ENCODE results near the gene SERPINB8.

Gene SERPINB8

DNA sequence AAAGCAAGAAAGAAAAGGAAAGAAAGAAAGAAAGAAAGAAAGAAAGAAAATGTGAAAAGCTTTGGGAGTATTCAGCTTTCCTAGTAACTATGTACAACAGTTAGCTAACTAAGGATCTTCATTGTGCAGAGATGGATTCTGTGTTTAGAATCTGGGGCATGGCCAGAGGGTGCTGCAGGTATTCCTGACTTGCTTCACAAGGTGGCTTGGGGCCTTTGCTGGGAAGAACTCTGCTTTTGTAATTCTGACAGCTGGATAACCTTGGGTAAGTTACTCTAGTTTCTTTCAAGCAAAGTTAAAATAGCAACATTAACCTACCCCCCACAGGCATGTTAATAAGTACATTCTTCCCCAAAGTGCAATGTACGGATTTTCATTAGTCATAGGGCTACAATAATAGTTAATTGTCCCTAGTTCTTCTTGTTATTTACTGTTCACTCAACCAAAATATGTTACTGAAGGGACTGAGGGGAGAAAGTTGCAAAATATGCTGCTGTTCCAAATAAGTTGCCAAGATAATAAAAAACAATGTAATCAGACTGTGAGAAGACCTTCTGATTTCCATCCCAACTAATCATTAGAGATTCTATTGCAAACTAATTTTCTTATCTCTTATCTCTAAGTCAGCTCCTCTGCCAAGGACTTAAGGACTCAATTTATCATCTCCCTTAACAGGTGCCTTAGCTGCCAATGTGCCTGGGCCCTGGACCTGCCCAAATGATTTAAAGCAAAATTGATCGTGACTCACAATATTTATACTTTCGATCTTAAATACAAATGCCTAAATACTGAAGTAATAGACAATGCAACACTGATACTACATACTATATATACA is 50.3 kb downstream of the SERPINB8 start:
- peak; percentile 7 for DNase-seq (ENCODE audit: low spot score)

GRCh38 chr18:64026350-64026749 is 56.5 kb downstream of the SERPINB8 start:
- no peak for DNase-seq (ENCODE audit: low spot score)

GRCh38 chr18:64027931-64028695 is 58.2 kb downstream of the SERPINB8 start:
- no peak for DNase-seq (ENCODE audit: low spot score)

GRCh38 chr18:64029096-64029495 is 59.2 kb downstream of the SERPINB8 start:
- DNase-seq (ENCODE audit: low spot score): no peak

DNA sequence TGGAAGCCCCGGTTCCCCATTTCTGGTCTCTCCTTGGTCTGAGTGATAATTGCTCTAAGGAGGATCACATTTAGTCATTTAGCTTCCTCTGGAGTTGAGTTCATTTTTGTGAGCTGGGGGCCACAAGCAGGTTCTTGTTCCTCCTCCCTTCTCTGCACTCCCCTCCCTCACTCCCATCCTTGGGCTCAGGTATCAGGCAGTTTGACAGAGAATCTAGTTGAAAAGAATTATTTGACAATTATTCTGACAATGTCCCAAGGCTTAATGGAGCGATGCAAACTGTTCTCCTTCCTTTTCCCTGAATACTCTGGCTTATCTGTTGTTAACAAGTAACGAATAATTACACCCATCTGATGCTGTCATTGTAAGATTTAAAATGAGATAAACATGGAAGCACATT is 61.5 kb downstream of the SERPINB8 start:
- no peak for DNase-seq (ENCODE audit: low spot score)

DNA sequence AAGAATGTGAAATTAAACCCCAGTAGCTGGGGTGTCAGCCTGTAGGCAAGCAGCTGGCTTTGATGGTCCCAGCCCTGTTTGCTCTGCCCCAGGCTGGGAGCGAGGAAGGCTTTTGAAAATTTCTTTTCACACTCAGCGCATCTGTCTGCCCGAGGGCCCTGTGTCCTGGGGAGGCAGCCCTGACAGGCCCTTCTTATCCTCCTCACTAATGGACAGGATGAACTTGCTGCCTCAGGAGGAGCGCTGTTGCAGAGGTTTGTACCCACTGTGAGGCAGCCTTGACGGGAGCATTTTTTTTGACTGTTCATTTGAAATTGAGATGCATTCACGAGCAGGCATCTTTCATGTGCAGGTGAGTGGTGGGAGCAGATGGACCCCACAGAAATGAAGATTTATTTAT is 62.4 kb downstream of the SERPINB8 start:
- no peak for DNase-seq (ENCODE audit: low spot score)

DNA sequence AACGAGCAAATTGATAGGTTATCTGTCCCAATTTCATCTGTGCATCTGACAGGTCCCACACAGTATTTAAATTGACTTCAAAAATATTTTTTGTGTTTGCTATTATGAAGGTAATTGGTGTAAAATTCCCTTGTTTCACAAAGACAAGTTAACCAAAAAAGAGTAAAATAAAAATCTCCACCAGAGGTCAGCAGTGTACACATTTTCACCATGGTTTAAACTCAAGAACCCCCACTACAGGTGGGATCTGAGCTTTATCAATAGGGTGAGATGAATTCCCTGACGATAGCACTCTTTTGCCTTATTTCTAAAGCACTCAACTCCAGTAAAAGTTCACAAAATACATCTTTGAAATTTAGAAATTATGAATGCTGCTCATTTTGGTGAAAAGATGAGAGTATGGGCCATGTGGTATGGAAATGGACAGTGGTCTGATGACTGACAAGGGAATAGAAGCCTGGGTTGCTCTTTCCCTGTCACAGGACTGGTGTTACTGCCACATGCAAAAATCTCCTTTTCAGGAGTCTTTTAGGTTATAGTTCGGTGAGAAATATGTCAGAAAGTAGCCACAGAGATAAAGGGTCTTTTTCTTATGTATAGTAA is 68.0 kb downstream of the SERPINB8 start:
- peak; percentile 50 for DNase-seq (ENCODE audit: low spot score)
